Panc1 (cell line): ENCODE results near the gene ZNF552. TPM values are rescaled to one million over a fixed set of nuclear protein-coding genes. Genes with fewer than 3 reads are reported as not detected.
"Not testable (repeated sequence)": the region's sequence is repeated elsewhere in the genome, so short reads cannot be mapped to it uniquely, and the experiment has no call there.

Experiments used
- ATAC-seq: fragments of 200-7000 bp; cut with Tn5 transposase; 2 replicates; pipeline ENCODE4 v1.9.1; 2020; ENCODE audit warnings: mild to moderate bottlenecking, moderate library complexity
- Bru-seq: library from RNA; stranded (reverse); fragments of 400-500 nt; gene quantifications from one replicate; lab custom pipeline; 2021; lab: Mats Ljungman, UMichigan
- BruChase-seq, 2 experiments: library from RNA; stranded (reverse); fragments of 400-500 nt; gene quantifications; one replicate each; lab custom pipeline; 2021; lab: Mats Ljungman, UMichigan
- BruUV-seq: library from RNA; stranded (reverse); fragments of 400-500 nt; replicated peaks from 2 replicates; lab custom pipeline; 2021; lab: Mats Ljungman, UMichigan
- CTCF ChIA-PET: fragments of 300-600 bp; sonication (Branson Sonifier 250); formaldehyde crosslinking; loops from one replicate; lab custom pipeline; 2022; ENCODE audit warnings: antibody characterized with exemption; lab: Charles Lee
- POLR2A ChIA-PET: fragments of 300-600 bp; sonication (Branson Sonifier 250); formaldehyde crosslinking; loops from one replicate; lab custom pipeline; 2022; ENCODE audit warnings: antibody characterized with exemption; lab: Charles Lee
- DNase-seq: peaks from one replicate; pipeline ENCODE4 v3.0.0-alpha.2; 2010; ENCODE audit warnings: low read depth, low spot score
- H3K27ac ChIP-seq: 2 replicates; pipeline ENCODE4 v1.5.1; 2011; ENCODE audit warnings: mild to moderate bottlenecking, low read length, inconsistent platforms
- H3K27me3 ChIP-seq: fragments of 200-500 bp; sonication (Bioruptor generic); 2 replicates; pipeline ENCODE4 v1.6.0; 2014; ENCODE audit warnings: low read length, inconsistent platforms; ENCODE audit not compliant: control insufficient read depth, insufficient read depth
- H3K36me3 ChIP-seq: fragments of 200-500 bp; sonication (Bioruptor generic); 2 replicates; pipeline ENCODE4 v1.5.1; 2014; ENCODE audit warnings: inconsistent platforms, mild to moderate bottlenecking, low read length, moderate library complexity; ENCODE audit not compliant: control insufficient read depth, insufficient read depth
- H3K4me1 ChIP-seq: 2 replicates; pipeline ENCODE4 v1.5.1; 2011; ENCODE audit warnings: inconsistent platforms, mild to moderate bottlenecking, low read length, moderate library complexity; ENCODE audit not compliant: control insufficient read depth, insufficient read depth
- H3K4me3 ChIP-seq, 2 experiments: 2 replicates each; pipeline ENCODE4 v1.5.1; 2011 to 2012; ENCODE audit warnings: low read depth in 2 of 2, low read length in 2 of 2, mild to moderate bottlenecking in 2 of 2, inconsistent platforms in 1 of 2, moderate library complexity in 1 of 2
- H3K9me3 ChIP-seq: fragments of 200-500 bp; sonication (Bioruptor generic); 2 replicates; pipeline ENCODE4 v1.5.1; 2014; ENCODE audit warnings: low read depth, mild to moderate bottlenecking, inconsistent platforms, low read length, moderate library complexity; ENCODE audit not compliant: control insufficient read depth, insufficient read depth
- POLR2AphosphoS5 ChIP-seq: IDR thresholded peaks from 2 replicates; pipeline ENCODE4 v1.6.1; 2012; ENCODE audit warnings: mild to moderate bottlenecking, low read depth, low read length, moderate library complexity
- SIN3A ChIP-seq: IDR thresholded peaks from 2 replicates; pipeline ENCODE4 v1.6.1; 2012; ENCODE audit warnings: low read depth, mild to moderate bottlenecking, low read length, moderate library complexity, borderline replicate concordance; ENCODE audit not compliant: insufficient read depth
- TCF7L2 ChIP-seq: IDR thresholded peaks from 2 replicates; pipeline ENCODE4 v1.6.1; 2011; ENCODE audit warnings: mild to moderate bottlenecking, low read depth, low read length, inconsistent platforms
- in situ Hi-C: cut with HindIII; loops from 2 replicates; pipeline ENCODE4 v1.10.0; 2016; ENCODE audit warnings: low sequenced_read_pairs, low pct_unique_long_range_greater_than_20kb
- intact Hi-C: fragments of 100-400 bp; cut with micrococcal nuclease; formaldehyde crosslinking; loops from one replicate; pipeline ENCODE4 v1.10.0; 2022; ENCODE audit not compliant: unreplicated experiment
- long read RNA-seq: library from polyadenylated mRNA; unstranded; transcript quantifications from one replicate; pipeline ENCODE4 v2.0.0, GENCODE V29; 2021; ENCODE audit not compliant: unreplicated experiment
- polyA plus RNA-seq: library from polyadenylated mRNA; unstranded; fragments of >200 nt; gene quantifications from one replicate; pipeline ENCODE4 v1.2.1, GENCODE V29; 2012; ENCODE audit warnings: missing spikeins; ENCODE audit not compliant: insufficient read length
- total RNA-seq: library from RNA; stranded (reverse); gene quantifications from one replicate; pipeline ENCODE4 v1.2.1, GENCODE V29; 2021; ENCODE audit not compliant: unreplicated experiment
- TF ChIP-seq, protein P1 (sequence below): fragments of 450-650 bp; IDR thresholded peaks from 2 replicates; pipeline ENCODE4 v1.5.1; 2017; ENCODE audit warnings: mild to moderate bottlenecking
- TF ChIP-seq, protein P2 (sequence below), 2 experiments: IDR thresholded peaks; 2 replicates each; pipeline ENCODE4 v1.6.1; 2011 to 2012; ENCODE audit warnings: low read depth in 2 of 2, control low read depth in 1 of 2, low read length in 1 of 2, mild to moderate bottlenecking in 1 of 2, moderate library complexity in 1 of 2; ENCODE audit not compliant: insufficient read depth in 1 of 2

The ZNF552 gene
- total RNA-seq: 7.5 TPM
- 4.1 TPM for polyA plus RNA-seq
- Bru-seq, nascent RNA: percentile 62 among the genes with signal in this experiment
- percentile 71 among the genes with signal in this experiment for BruChase-seq, experiment 1, labeled RNA remaining after a 2-hour chase
- percentile 58 among the genes with signal in this experiment for BruChase-seq, experiment 2, labeled RNA remaining after a 6-hour chase
- long read RNA-seq, partial matches to known transcripts: 2 of 7 reads
- long read RNA-seq, other reads (novel, unspliced or antisense): 4 of 7 reads

DNA sequence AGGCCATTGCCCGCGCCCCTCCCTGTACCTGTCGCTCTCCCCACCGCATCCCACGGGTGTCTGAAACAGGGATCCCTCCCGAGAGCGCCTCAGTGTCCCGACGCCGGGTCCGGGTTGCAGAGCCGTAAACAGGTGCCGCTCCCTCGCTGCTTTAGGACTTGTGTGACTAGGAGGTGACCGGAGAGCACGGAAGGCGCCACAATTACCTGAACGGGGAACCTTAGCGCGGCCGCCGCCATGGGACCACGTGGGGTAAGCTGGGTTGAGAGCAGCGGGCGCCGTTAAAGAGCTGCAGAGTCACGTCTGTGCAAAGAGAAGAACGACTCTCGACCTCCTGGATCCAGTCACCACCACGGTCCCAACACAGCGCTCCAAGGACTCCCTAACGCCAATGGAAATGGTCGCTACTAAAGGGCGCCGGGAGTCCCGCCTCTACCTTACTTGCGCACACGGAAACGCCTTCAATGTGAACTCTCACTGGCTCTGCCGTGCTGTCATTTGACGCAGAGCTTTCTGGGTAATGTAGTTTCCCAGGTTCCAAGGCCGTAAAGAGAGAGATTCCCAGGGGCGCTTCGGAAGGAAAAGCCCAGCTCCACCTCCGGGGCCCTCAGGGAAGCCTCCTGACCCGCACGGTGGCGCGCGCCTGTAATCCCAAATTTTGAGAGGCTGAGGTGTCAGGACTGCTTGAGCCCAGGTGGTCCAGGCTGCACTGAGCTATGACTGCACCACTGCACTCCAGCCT is at the start of gene ZNF552:
TSS of gene ZNF552 (minus strand) at position 409 of the 742 bp plus-strand sequence. CDS start at position 239, 170 bp downstream.
- TF ChIP-seq, protein P1, sequence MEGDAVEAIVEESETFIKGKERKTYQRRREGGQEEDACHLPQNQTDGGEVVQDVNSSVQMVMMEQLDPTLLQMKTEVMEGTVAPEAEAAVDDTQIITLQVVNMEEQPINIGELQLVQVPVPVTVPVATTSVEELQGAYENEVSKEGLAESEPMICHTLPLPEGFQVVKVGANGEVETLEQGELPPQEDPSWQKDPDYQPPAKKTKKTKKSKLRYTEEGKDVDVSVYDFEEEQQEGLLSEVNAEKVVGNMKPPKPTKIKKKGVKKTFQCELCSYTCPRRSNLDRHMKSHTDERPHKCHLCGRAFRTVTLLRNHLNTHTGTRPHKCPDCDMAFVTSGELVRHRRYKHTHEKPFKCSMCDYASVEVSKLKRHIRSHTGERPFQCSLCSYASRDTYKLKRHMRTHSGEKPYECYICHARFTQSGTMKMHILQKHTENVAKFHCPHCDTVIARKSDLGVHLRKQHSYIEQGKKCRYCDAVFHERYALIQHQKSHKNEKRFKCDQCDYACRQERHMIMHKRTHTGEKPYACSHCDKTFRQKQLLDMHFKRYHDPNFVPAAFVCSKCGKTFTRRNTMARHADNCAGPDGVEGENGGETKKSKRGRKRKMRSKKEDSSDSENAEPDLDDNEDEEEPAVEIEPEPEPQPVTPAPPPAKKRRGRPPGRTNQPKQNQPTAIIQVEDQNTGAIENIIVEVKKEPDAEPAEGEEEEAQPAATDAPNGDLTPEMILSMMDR: no peak
- TF ChIP-seq POLR2AphosphoS5 (peak; percentile 82), TCF7L2 (no peak), SIN3A (no peak)
- TF ChIP-seq, protein P2, sequence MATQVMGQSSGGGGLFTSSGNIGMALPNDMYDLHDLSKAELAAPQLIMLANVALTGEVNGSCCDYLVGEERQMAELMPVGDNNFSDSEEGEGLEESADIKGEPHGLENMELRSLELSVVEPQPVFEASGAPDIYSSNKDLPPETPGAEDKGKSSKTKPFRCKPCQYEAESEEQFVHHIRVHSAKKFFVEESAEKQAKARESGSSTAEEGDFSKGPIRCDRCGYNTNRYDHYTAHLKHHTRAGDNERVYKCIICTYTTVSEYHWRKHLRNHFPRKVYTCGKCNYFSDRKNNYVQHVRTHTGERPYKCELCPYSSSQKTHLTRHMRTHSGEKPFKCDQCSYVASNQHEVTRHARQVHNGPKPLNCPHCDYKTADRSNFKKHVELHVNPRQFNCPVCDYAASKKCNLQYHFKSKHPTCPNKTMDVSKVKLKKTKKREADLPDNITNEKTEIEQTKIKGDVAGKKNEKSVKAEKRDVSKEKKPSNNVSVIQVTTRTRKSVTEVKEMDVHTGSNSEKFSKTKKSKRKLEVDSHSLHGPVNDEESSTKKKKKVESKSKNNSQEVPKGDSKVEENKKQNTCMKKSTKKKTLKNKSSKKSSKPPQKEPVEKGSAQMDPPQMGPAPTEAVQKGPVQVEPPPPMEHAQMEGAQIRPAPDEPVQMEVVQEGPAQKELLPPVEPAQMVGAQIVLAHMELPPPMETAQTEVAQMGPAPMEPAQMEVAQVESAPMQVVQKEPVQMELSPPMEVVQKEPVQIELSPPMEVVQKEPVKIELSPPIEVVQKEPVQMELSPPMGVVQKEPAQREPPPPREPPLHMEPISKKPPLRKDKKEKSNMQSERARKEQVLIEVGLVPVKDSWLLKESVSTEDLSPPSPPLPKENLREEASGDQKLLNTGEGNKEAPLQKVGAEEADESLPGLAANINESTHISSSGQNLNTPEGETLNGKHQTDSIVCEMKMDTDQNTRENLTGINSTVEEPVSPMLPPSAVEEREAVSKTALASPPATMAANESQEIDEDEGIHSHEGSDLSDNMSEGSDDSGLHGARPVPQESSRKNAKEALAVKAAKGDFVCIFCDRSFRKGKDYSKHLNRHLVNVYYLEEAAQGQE (IDR thresholded peaks at IDR 0.05; ENCODE audit: insufficient read depth in 1 of 2, low read depth in 2 of 2, low read length in 1 of 2): no peak
- Histone ChIP-seq H3K27me3 (no peaks in the 10 kb centered on the region), H3K27ac (peak within 1 kb of the TSS; percentile 86), H3K9me3 (no peaks in the 10 kb centered on the region), H3K4me3 (peak within 1 kb of the TSS; percentile 82 to 89), H3K36me3 (no peaks in the 10 kb centered on the region), H3K4me1 (peaks cover 6% of the 10 kb centered on the region)
- CTCF ChIA-PET: interaction anchor here (0.5 to 0.6 kb wide), 2 partner anchors 10 to 483 kb away, joined by 3 to 5 read pairs; no protein-coding TSS in a partner anchor
- in situ Hi-C loops (no loop called here), intact Hi-C loops (no loop called here)
- ATAC-seq (peak; percentile 96), DNase-seq (peak; percentile 79)
- BruUV-seq: no TSS peak
- POLR2A ChIA-PET: interaction anchor here (0.7 kb wide), 1 partner anchor 11 kb away, joined by 3 read pairs; no protein-coding TSS in a partner anchor

DNA sequence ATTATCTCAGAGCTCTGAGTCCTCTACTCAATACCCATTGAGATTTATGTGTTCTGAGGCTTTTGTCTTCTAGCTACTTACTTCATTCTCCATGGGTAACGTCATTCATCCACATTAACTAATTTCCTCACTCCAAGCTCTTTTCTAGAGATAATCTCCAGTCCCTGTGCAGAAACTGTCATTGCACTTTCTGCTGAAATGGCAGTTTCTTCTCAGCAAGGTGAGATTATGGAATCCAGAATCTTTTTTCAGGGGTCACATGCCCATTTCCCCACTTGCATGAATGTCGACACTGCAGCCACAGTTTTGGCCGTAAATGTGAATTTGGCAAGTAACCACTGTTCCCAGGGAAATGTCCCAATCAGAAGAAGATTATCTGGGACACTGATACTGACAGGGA is 47.6 kb upstream of the ZNF552 start:
- intact Hi-C loops, CTCF ChIA-PET, in situ Hi-C loops, H3K27me3 ChIP-seq, BruUV-seq, POLR2A ChIA-PET, H3K36me3 ChIP-seq, ATAC-seq, DNase-seq, H3K4me1 ChIP-seq, H3K27ac ChIP-seq, H3K4me3 ChIP-seq: not testable (repeated sequence)
- H3K9me3 ChIP-seq: peaks cover 43% of the 10 kb centered on the region; the same call in 1 of the 2 replicates

DNA sequence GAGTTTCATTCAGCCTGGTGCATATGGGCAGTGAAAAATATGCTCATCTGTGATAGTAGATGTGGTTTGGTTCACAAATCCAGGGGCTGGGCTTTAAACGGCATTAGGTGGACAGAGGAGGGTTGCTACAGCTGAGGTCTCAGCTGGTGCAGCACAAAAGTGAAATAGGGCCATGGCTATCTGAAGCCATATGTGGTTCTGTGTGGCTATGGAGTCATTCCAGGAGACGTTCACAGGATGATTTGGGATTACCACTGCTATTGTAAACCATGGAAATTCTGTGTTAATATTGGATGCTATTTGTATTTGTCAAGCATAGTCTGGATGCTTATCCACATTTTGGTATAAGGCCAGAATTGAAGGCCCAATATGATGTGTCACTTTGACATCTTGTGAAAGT is 39.4 kb upstream of the ZNF552 start:
- BruUV-seq, H3K27ac ChIP-seq, in situ Hi-C loops, ATAC-seq, intact Hi-C loops, H3K36me3 ChIP-seq, POLR2A ChIA-PET, H3K9me3 ChIP-seq, H3K4me3 ChIP-seq, CTCF ChIA-PET, H3K27me3 ChIP-seq, H3K4me1 ChIP-seq, DNase-seq: not testable (repeated sequence)

DNA sequence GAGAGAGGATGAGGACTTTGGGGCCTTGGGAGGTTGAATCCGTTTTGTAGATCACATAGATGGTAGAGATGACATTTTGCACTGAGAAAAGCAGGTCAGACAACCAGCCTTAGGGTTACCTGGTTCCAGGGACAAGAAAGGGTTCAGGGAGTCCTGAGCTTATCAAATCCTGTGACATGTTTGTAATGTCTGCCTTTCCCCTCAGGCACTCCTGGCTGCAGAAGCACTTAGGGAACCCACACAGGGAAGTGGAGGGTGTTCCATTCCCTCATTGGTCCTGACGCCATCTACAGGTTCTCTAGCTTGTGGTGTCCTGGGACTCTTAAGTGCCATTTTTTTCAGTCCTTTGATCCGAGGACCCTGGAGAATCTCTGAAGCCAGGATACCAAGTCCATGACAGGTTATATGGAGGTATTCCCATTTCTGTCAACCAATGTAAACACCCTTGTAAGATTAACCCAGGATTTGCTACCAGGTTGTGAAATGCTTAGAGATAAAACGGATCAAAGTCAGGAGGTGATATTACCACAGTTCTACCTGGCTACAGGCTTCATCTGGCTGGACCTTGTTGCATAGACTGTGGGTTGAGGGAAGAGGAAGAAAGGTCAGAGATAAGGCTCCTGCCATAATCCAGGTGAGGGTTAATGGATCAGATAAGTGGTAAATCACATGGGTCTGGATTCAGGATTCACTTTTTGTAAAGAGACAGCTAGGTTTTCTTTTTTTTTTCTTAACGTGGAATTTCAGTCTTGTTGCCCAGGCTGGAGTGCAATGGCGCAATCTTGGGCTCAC is 37.3 kb upstream of the ZNF552 start:
- H3K4me3 ChIP-seq, DNase-seq, ATAC-seq, intact Hi-C loops, BruUV-seq, H3K27me3 ChIP-seq, H3K36me3 ChIP-seq, POLR2A ChIA-PET, H3K4me1 ChIP-seq, H3K9me3 ChIP-seq, in situ Hi-C loops, H3K27ac ChIP-seq, CTCF ChIA-PET: not testable (repeated sequence)
